Bone marrow (tissue), 2 donors: ENCODE data around the gene DIS3L.
A peak's percentile ranks its signal among the peaks of the same experiment; 100 is the strongest.
"Not testable (repeated sequence)": the region's sequence is repeated elsewhere in the genome, so short reads cannot be mapped to it uniquely, and the experiment has no call there.

Source experiments
- DNase-seq, 2 donors: peaks; one replicate each; lab custom pipeline; 2025; lab: John Stamatoyannopoulos, UW

Gene DIS3L

DNA sequence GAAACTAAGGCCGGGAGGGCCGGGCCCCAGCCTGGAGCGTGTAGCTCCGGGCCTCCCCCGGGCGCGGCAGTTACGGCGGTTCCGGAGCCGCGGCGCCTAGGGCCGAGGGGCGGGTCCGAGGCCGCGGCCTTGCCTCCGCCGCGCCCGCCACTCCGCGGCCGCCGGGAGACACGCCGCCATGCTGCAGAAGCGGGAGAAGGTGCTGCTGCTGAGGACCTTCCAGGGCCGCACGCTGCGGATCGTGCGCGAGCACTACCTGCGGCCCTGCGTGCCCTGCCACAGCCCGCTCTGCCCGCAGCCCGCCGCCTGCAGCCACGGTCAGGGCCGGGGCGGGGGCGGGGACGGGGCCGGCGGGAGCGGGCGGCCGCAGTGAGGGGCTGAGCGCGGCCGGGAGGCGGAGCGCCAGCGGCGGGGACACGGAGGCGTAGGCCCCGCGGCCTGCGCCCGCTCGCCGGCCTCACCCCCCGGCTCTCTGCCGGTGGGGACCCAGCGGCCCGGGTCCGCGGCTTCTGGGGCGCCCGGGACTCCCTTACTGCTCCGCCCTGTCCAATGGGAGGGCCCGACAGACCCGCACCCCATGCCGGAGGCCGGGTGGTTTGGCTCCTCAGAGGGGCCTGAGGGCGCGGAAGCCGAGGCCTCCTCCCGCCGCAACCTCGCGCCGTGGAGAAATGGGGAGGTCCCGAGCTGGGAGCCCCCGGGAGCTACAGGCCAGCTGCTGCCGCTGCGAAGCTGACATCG is at the start of gene DIS3L:
DIS3L (plus strand) TSS at position 150 of the 738 bp plus-strand sequence; CDS start at position 179, 29 bp downstream.
- peak; percentile 9 to 59 for DNase-seq

DNA sequence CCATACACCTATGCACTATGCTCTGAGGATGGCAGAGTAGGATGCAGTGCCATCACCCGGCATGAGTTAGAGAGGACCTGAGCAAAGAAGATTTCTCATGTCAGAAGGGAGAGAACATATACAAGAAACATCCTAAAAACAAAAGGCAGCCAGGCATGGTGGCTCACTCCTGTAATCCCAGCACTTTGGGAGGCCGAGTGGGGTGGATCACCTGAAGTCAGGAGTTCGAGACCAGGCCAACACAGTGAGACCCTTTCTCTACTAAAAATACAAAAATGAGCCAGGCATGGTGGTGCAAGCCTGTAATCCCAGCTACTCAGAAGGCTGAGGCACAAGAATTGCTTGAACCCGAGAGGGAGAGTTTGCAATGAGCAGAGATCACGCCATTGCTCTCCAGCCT is 47.5 kb upstream of the DIS3L start:
- DNase-seq = not testable (repeated sequence)

DNA sequence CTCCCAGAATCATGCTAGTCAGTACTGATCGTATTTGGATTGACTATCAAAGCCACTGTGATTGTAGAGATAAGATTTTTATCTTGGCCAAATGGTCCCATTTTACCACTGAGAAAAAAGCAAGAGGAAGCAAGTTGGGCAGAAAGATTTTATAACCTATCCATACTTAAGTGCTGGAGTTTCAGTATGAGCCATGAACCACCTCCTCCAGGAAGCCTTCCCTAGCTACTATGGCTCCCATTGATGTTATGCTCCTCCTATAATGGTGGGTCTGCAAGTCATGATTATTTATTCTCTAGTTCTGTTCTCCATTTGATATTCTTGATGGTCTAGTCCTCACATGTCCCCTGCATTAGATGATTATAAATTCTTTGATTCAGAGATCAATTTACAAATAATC is 46.4 kb upstream of the DIS3L start:
- no peak for DNase-seq

DNA sequence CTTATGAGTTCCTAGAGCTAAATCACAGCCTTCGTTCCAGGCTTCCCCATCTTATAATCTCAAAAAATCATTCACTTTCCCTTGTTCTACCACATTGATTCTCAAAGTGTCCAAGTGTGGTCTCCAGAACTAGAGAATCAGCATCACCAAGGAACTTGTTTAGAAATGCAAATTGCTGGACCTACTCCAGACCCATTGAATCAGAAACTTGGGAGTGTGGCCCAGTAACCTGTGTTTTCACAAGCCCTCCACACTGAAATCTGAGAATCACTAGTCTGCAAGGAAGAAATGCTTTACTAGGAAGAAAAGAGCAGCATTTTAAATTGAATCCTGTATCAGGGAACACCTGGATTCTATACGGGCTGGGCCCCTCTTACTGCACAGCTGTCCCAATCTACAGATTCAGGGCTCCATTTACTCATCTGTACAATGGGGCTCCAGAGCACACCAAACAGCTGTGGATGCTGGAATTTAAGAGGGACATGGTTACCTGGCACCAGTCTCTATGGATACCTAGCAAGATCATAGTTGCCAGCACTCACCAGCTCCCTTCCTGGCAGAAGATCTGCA is 43.7 kb upstream of the DIS3L start:
- DNase-seq = no peak

DNA sequence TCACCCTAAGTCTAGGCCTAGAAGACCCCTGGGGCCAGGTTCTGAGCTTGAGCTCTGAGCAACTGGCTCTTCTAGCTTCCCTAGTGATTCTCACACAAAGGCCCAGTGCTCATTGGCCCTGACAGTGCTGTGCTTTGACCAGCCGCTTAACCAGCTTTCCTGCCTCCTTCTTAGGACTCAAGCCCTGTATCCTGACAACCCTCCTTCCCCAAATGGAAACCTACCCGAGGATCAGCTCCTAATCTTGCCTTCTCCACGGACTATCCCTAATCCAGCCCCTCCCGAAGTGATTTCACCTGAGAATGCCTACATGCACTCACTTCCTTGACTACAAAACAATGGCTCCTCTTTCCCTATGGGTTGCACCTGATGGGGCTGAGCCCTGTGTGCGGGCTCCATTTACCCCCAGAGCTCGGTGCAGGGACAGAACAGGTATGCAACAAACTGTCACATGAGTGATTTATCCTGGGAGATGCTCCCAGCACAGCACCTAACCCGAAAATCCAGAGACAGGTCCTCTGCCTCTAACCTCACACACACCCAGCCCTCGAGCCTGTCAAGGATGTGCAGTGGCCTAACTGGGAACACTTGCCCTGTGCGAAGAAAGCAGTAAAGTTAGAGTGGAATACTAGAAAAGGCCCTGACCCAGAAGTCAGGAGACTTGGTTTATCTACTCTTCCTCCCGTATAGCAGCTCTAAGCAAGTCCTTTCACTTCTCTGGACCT is 42.1 kb upstream of the DIS3L start:
- DNase-seq = no peak

DNA sequence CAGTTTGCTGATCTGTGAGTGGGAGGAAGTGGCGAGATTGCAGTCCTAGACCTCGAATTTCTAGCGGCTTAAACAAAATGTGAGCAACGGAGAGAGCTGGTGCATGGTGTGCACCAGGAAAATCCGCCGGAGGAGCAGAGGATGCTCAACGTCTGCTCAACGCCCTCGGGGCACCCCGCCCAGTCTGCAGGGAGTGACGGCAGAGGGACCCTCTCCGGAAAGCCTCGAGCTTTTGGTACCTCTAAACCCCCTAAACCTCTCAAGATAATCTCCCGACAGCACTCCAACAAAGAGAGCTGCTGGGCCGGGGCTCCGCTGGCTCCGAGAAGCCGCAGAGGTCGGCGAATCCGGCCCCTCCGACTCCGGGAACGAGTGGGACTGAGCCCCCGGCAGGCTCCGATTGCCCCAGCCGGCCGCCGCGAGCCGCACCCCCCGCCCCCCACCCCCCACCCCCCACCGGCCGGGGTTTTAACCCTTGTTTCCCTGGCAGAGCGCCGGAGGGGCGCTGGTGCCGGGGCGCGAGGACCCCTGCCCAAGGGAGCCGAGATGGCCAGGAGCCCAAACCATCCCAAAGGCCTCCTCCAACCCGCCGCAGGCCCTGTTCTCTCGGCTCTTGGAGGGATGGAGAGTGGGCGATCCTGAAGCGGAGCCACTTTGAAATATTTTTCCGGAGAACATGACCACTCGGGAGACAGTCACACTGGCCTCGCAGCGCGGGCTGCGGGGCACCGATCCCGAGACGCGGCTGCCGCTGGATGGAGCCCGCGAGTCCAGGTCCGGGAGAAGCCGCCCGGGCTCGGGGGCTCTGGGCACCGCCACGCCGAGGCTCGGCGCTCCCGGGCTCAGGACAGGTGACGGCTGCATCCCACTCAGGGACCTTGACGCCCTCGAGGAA is 41.3 kb upstream of the DIS3L start:
- no peak for DNase-seq

DNA sequence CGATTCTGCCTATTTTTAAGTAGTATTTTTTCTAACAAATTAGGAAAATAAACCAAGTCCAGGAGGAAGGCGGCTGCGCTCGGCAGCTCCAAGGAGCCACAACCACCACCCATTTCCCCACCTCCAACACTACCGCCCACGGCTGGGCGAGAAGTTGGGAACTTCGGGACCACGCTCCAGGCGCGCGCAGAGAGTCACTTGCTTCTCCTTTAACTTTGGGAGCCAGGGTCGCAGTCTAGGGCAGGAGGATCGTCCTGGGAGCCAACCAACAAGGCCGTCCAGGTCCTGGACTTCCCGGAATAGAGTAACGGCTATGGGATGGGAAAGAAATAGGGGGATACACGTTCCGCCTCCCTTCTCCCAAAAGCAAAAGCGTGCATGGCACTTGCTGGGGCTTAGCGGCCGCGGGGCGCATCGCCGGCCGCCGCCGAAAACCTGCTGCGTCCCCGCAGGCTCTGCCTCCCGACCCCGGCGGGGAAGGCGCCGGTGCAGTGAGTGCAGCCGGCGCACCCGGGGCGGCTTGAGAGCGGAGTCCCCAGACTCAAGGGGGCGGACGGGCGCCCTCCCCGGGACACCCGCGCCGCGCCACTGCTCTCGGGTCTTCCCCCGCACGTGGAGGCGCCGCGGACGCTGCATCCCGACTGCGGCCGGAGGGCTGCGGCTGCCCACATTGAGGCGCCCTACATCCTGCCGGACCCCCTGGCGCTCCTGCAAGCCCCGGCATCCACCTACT is 40.5 kb upstream of the DIS3L start:
- peak in 1 of 2 donors; percentile 17 for DNase-seq

DNA sequence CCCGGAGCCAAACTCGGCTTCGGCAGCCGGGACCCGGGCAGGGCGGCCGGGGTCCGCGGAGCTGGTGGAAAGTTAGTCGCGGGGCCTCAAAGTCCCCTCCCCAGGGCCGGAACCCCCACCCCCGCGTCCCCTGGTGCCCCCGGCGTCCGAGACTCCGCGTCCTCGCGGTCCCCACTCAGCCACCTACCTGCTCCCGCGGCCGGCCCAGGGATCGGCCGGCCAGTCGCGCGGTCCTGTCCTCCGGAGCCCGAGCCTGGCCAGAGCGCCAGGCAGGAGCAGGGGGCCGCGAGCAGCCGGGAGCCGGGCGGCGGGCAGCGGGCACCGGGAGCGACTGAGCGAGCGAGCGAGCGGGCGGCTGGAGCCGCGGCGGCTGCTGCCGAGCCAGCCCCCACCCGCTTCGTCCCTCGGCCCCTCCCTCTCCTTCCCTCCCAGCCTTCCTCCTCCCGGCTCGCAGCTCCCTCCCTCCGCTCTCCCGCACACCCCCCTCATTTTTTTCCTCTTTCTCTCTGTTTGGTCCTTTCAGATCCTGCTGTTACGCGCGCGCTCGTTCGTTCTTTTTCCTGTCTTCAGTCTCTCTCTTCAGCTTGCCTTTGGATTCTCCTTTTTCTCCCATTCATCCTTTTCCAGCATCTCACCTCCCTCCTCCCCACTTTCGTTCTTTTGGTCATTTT is 39.8 kb upstream of the DIS3L start, which contains the start of gene MEGF11:
MEGF11 (minus strand) TSS at position 333 of the 671 bp plus-strand sequence. CDS start 125,347 bp downstream, outside the sequence.
- no peak for DNase-seq

DNA sequence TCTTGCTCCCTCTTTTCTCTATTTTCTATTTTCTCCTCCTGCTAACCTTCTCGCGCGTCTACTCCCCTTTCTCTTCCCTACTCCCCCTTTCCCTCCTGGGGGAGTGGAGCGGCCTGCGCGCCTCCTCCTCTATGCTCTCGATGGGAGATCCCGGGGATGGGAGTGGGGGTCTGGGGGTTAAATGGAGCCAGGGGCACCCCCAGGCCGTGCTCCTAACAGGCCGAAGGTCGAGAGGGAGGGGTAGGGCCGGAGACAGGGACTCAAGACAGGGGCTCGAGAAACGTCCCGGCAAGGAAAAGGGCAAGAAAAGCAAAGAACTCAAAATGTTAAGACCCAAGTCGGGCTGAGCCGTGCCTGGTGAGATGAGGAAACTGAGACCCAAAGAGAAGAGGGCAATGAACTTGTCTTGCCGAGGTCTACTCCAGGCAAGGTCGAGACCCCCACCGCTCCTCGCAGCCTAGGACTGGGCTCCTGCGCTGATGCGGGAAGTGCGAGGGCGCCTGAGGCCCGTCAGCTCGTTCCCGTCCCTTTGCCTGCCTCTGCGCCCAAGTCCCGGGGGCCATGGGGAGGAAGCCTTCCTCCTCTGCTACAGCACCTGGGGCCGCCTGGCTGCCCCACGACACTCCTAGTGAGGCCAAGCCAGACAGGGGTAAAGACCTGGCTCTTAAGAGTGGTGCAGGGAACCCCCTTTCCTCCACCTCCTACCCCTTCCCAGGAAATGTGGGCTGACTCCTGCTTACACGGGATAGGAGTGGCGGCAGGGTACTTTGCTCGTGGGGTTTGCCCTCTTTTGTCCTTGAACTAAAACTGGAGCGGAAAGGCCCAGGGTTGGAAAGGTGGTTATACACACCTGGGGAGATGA is 39.0 kb upstream of the DIS3L start:
- DNase-seq = no peak

DNA sequence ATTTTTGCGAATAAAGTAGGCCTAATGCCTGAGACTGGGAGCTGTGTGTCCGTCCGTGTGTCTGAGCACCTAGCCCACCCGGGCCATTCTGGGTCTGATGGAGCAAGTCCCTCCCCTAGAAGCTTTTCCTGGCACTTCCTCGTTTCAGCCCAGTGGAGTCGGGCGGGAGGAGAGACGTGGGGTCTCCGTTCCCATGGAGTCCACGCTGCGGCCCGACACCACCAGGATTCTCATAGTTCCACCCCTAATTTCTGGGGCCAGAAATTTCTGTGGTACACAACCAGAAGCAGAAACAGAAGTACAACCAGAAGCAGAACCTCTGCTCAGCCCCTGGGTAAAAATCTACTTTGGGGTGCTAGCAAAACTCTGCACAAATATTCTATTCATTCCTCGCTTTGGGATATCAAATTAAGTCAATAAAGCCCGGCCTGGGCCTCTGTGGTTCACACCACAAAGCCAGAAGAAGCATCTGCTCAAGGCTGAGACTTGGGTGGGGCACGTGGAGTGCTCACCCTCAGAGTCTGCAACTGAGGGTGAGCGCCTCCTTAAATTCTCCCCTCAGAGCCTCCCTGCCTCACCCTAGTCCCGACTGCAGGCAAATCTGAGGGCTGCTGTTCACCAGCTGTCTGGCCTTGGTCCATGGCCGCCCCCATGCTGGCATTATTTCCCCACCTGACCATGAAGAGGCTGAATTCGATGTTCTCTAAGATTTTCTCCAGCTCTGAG is 38.3 kb upstream of the DIS3L start:
- no peak for DNase-seq

DNA sequence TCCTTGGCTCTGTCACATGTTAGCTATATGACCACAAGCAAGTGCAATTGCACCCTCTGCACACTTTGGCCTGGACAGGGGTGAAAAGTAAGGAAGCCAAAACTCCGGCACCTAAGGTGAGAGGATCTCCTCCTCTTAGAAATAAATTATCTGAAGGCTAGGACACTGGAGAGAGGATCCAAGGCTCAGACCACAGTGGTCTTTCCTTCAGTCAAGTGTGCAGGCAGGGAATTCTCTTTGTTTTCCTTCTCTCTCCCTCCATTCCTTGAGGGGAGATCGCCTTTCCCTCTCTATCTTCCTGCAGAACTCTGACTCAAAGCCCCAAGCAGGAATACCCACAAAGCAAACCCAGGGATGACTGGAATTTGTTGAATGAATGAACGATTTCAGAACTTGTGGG is 36.7 kb upstream of the DIS3L start:
- DNase-seq = no peak

DNA sequence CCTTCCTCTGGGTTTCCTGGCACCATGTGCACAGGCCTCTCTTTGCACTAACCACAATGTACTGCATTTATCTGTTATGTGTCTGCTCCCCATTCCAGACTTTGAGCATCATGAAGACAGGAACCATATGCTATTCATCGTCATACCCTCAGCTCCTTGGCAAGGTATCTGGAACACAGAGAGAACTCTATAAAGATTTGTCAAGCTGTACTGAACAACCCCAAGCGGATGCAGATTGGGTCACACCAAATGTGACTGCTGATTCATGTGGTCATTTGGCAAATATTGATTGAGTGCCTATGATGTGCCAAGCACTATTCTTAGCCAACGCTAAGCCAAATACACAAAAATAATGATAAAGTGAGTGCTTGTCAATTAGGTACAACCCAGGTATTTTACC is 32.3 kb upstream of the DIS3L start:
- no peak for DNase-seq

DNA sequence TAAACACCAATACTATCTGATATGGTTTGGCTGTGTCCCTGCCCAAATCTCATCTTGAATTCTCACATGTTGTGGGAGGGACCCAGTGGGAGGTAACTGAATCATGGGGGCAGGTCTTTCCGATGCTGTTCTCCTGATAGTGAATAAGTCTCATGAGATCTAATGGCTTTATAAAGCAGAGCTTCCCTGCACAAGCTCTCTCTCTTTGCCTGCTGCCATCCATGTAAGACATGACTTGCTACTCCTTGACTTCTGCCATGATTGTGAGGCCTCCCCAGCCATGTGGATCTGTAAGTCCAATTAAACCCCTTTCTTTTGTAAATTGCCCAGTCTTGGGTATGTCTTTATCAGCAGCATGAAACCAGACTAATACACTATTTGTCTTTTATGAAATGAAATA is 30.5 kb upstream of the DIS3L start:
- DNase-seq = not testable (repeated sequence)

DNA sequence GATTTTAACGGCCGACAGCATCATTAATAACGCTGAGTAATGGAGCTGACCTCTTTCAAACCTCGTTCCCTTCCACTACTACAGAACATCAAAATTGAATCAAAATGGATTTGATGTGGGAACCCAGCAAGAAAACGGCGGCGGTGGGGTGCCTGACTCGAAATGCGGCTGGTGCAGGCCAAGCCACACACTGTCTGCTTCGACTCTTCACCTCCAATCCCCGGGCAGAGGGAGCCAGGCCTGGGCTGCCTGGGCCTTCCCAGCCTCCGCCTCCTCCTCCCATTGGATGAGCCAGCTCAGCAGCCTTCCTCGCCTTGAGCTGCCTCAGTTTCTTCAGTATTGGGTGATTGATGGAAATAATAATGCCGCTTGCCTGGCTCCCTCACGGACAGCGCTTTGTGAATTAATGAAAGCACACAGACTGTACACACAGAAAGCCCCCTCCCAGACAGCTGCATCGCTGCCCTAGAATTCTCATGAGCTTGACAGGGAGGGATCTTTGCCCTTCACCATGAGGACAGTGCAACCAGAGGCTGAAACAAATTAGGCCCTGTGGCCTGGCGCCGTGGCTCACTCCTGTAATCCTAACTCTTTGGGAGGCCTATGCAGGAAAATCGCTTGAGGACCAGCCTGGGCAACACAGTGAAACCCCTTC is 28.4 kb upstream of the DIS3L start:
- DNase-seq = no peak

DNA sequence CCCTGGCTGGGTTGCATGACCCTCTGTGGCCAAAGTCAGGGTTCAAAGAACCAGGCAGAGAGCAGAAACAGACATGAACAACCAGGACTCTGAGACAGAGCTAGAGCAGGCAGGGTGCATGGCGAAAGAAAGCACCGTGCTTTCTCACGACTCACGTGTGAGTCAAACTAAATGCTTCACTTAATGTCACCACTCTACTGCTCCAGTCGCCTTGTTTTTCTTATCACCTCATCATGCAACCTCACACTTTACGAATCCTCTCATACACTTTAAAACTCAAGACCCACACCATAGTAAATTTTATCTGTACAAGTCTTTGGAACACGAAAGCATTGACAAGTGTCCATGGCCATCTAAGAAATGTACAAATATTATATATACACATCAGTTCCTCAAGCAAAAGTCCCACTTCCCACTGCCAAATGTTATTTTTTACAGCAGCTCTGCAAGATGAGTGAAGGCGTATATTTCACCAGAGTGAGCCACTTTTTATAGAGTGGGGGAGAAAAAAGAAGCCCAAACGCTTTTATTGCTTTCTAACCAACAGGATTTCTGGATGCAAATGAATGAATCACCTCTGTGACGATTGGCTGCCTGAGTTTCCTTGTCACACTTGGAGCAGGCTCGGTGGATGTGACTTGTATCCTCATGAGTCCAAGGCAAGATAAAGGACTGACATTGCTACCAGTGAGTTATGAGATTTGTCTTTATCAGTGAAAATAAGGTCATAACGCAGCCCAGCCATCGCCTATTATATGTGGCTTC is 23.9 kb upstream of the DIS3L start:
- no peak for DNase-seq

DNA sequence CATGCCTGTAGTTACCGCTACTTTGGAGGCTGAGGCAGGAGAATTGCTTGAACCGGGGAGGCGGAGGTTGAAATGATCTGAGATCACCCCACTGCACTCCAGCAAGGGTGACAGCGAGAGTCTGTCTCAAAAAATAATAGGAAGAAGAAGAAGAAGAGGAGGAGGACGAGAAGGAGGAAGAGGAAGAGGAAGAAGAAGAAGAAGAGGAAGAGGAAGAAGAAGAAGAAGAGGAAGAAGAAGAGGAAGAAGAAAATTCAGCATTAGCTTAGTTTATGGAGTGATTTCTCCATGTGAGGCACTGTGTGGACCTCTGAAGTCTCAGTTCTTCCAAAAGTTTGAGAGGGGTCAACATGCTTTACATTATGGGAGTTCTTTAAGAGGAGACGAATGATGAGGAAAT is 22.4 kb upstream of the DIS3L start:
- no peak for DNase-seq

DNA sequence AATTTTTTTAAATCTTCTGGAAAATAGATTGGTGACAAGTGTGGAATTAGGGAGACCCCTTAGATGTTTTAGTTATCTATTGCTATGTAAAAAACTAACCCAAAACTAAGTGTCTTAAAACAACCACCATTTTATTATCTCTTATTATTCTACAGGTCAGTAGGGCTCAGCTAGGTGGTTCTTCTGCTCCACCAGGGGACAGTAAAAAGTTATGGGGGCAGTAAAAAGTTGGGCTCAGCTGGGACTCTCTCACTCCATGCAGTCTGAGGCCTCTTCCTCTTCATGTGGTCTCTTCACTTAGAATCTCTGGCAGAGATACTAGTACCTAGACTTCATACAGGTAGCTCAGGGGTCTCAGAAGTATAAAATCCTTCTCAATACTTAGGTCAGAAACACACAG is 18.0 kb upstream of the DIS3L start:
- DNase-seq = no peak

DNA sequence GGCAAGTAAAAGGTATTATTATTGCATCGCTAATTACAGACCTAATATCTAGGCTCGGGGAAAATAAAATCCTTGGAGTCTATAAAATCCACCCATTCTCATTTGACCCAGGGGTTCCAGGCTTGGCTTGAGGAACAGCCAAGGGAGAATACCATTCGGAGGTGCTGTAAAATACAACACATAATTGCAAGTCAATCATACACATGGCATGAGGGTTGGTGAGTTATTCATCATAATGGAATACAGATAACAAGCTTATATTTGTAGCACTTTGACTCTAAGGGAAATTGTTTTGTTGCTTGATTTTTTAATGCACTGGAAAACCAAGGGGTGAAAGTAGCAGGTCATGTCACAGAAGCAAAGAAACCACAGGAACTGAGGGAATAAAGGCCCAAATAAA is 16.8 kb upstream of the DIS3L start:
- DNase-seq = no peak
